DOHH2 (cell line): ENCODE measurements around the gene SCUBE1.

Source experiments
- H3F3A ChIP-seq: fragments of 200-600 bp; sonication (generic), shearing (Covaris generic); 2 replicates; pipeline ENCODE4 v1.6.0; 2016; ENCODE audit warnings: antibody characterized with exemption, mild to moderate bottlenecking; ENCODE audit not compliant: control insufficient read depth, insufficient read depth
- H3K27ac ChIP-seq: fragments of 200-600 bp; sonication (generic); 2 replicates; pipeline ENCODE4 v1.5.1; 2014; ENCODE audit warnings: low read depth, mild to moderate bottlenecking, low read length, moderate library complexity
- H3K27me3 ChIP-seq: fragments of 200-600 bp; sonication (generic); 2 replicates; pipeline ENCODE4 v1.6.1; 2014; ENCODE audit warnings: mild to moderate bottlenecking, low read length, mixed read lengths; ENCODE audit not compliant: control insufficient read depth
- H3K36me3 ChIP-seq: fragments of 200-600 bp; sonication (generic); 2 replicates; pipeline ENCODE4 v1.6.1; 2014; ENCODE audit warnings: mild to moderate bottlenecking, low read length, moderate library complexity, mixed read lengths; ENCODE audit not compliant: control insufficient read depth
- H3K4me1 ChIP-seq: fragments of 200-600 bp; sonication (generic); 2 replicates; pipeline ENCODE4 v1.6.1; 2014; ENCODE audit warnings: mild to moderate bottlenecking, low read length, mixed read lengths; ENCODE audit not compliant: control insufficient read depth
- H3K4me2 ChIP-seq: fragments of 200-600 bp; sonication (generic); 2 replicates; pipeline ENCODE4 v1.6.0; 2014; ENCODE audit warnings: mild to moderate bottlenecking, low read length, moderate library complexity
- H3K4me3 ChIP-seq: fragments of 200-600 bp; sonication (generic); 2 replicates; pipeline ENCODE4 v1.5.1; 2014; ENCODE audit warnings: mild to moderate bottlenecking, low read length, mixed read lengths
- H3K79me2 ChIP-seq: fragments of 200-600 bp; sonication (generic); 2 replicates; pipeline ENCODE4 v1.6.1; 2014; ENCODE audit warnings: mild to moderate bottlenecking, low read length, mixed read lengths; ENCODE audit not compliant: control insufficient read depth
- H3K9me2 ChIP-seq: fragments of 200-600 bp; sonication (generic); replicated peaks from 2 replicates; pipeline ENCODE4 v1.6.1; 2014; ENCODE audit warnings: mild to moderate bottlenecking, low read length, mixed read lengths; ENCODE audit not compliant: control insufficient read depth
- H3K9me3 ChIP-seq: fragments of 200-600 bp; sonication (generic); 2 replicates; pipeline ENCODE4 v1.6.1; 2014; ENCODE audit warnings: antibody characterized with exemption, low read length, mixed read lengths; ENCODE audit not compliant: control insufficient read depth, insufficient read depth
- H4K20me1 ChIP-seq: fragments of 200-600 bp; sonication (generic); 2 replicates; pipeline ENCODE4 v1.6.0; 2014; ENCODE audit warnings: low read depth, mild to moderate bottlenecking, antibody characterized with exemption, low read length, moderate library complexity; ENCODE audit not compliant: control insufficient read depth, insufficient read depth
- EZH2phosphoT487 ChIP-seq: fragments of 200-600 bp; sonication (generic); IDR thresholded peaks from 2 replicates; pipeline ENCODE4 v1.6.1; 2017; ENCODE audit warnings: borderline replicate concordance, mild to moderate bottlenecking, antibody characterized with exemption, low read length, moderate library complexity, mixed read lengths
- TF ChIP-seq, protein P1 (sequence below): fragments of 200-600 bp; sonication (generic); IDR thresholded peaks from one replicate; pipeline ENCODE4 v1.5.1; 2014; ENCODE audit warnings: antibody characterized with exemption, mild to moderate bottlenecking, low read depth, low read length; ENCODE audit not compliant: poor library complexity, severe bottlenecking

SCUBE1 gene

DNA sequence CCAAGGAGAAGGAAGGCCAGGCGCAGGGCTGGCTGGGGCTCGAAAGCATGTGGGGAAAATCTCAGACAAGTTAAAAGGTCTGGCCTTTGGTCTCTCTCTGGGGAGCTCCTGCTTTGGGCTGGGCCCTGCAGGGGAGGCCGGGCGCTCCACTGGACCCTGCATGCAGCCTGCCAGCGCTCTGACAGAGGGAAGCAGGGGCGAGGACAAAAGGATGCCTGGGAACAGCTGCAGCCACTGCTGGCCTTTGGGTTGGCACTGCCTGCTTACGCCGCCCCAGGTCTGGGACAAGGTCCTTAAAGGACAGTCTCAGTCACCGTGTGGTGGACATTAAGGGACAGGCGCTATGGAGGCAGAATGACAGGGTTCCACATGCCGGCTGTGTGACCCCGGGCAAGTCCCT lies 99.8 kb downstream of the SCUBE1 start:
- Histone ChIP-seq H3K36me3 (no peaks in the 10 kb centered on the region), H3K79me2 (no peaks in the 10 kb centered on the region), H3K4me2 (no peak overlapping the region), H3K9me2 (no peaks in the 10 kb centered on the region), H3F3A (no peaks in the 10 kb centered on the region), H3K4me1 (no peaks in the 10 kb centered on the region), H3K27me3 (no peaks in the 10 kb centered on the region), H3K4me3 (no peak overlapping the region), H4K20me1 (no peaks in the 10 kb centered on the region), H3K9me3 (no peaks in the 10 kb centered on the region), H3K27ac (no peak overlapping the region)
- no peak for TF ChIP-seq EZH2phosphoT487
- TF ChIP-seq, protein P1, sequence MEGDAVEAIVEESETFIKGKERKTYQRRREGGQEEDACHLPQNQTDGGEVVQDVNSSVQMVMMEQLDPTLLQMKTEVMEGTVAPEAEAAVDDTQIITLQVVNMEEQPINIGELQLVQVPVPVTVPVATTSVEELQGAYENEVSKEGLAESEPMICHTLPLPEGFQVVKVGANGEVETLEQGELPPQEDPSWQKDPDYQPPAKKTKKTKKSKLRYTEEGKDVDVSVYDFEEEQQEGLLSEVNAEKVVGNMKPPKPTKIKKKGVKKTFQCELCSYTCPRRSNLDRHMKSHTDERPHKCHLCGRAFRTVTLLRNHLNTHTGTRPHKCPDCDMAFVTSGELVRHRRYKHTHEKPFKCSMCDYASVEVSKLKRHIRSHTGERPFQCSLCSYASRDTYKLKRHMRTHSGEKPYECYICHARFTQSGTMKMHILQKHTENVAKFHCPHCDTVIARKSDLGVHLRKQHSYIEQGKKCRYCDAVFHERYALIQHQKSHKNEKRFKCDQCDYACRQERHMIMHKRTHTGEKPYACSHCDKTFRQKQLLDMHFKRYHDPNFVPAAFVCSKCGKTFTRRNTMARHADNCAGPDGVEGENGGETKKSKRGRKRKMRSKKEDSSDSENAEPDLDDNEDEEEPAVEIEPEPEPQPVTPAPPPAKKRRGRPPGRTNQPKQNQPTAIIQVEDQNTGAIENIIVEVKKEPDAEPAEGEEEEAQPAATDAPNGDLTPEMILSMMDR = no peak

DNA sequence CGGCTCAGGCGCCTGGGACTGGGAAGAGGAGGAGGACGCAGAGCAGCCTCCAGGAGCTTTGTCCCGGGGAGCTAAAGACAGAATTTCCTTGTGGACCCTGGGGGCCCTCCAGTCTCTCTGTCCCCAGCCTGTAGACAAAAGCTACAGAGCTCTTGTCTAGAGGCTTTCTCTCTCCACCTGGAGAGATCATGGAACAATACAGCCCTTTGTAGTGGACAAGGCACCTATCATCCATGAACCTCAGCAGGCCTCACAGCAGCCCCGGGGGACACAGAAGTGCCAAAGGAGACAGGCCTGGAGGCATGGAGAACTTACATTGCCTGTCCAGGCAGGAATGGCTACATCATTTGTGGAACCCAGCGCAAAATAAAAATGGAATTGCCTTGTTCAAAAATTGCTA lies 100.5 kb downstream of the SCUBE1 start:
- Histone ChIP-seq H4K20me1 (no peaks in the 10 kb centered on the region), H3K27ac (no peak overlapping the region), H3K27me3 (no peaks in the 10 kb centered on the region), H3K9me3 (no peaks in the 10 kb centered on the region), H3K9me2 (no peaks in the 10 kb centered on the region), H3K4me3 (no peak overlapping the region), H3F3A (no peaks in the 10 kb centered on the region), H3K36me3 (no peaks in the 10 kb centered on the region), H3K4me1 (no peaks in the 10 kb centered on the region), H3K79me2 (no peaks in the 10 kb centered on the region), H3K4me2 (no peak overlapping the region)
- TF ChIP-seq, protein P1 = no peak
- TF ChIP-seq EZH2phosphoT487 = no peak

DNA sequence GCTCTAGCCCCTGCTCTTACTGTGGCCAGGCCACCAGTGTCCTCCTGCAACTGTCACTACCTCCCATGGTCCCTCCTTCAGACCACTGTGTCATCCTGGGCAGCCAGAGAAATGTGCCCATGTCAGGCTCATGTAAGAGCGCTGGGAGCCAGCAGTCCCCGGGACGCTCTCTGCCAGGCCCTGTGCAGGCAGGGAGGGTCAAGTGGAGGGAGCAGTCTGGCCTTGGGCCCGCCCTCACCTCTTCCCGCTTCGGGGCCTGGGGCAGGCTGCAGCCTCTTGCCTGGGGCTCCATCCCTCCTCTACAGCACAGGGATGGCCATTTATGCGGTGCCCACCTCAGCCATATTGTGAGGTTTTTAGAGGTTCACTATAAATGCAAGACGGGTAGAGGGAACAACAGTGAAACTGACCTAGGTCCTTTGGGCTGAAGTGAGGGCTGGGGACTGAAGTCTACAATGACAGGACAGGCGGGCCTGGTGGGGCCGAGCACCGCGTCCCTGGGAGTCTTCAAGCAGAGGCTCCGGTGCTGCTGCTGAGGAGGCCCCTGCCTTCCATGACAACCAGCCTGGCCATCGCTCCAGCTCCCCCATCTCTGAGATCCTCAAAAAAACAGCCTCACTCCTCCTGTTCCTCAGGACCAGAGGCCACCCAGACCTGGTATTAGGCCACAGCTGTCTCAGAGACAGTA lies 101.3 kb downstream of the SCUBE1 start:
- Histone ChIP-seq H3K4me3 (no peak overlapping the region), H3K9me3 (no peaks in the 10 kb centered on the region), H3K27ac (no peak overlapping the region), H3K79me2 (no peaks in the 10 kb centered on the region), H4K20me1 (no peaks in the 10 kb centered on the region), H3K4me1 (no peaks in the 10 kb centered on the region), H3K27me3 (no peaks in the 10 kb centered on the region), H3K36me3 (no peaks in the 10 kb centered on the region), H3F3A (no peaks in the 10 kb centered on the region), H3K9me2 (no peaks in the 10 kb centered on the region), H3K4me2 (no peak overlapping the region)
- no peak for TF ChIP-seq EZH2phosphoT487
- TF ChIP-seq, protein P1 = no peak
